Vagina (tissue), 2 donors: ENCODE results near the gene CRADD. TPM values are rescaled to one million over a fixed set of nuclear protein-coding genes. Genes with fewer than 3 reads are reported as not detected.

Experiments used
- DNase-seq, 2 donors: peaks; one replicate each; pipeline ENCODE4 v3.0.0-alpha.2; 2017; ENCODE audit errors: extremely low spot score in 2 of 2
- H3K27ac ChIP-seq: fragments of 200-600 bp; sonication (generic); one replicate; pipeline ENCODE4 v1.5.1; 2019
- H3K27me3 ChIP-seq: fragments of 200-600 bp; sonication (generic); one replicate; pipeline ENCODE4 v1.5.1; 2019
- H3K36me3 ChIP-seq, 2 donors: fragments of 200-600 bp; sonication (generic); one replicate each; pipeline ENCODE4 v1.5.1; 2017 to 2019
- H3K4me1 ChIP-seq: fragments of 200-600 bp; sonication (generic); one replicate; pipeline ENCODE4 v1.5.1; 2019
- H3K4me3 ChIP-seq, 2 donors: fragments of 200-600 bp; sonication (generic); 1 replicate in 1 of 2; 2 replicates in 1 of 2; pipeline ENCODE4 v1.5.1; 2016 to 2019
- H3K9me3 ChIP-seq: fragments of 200-600 bp; sonication (generic); one replicate; pipeline ENCODE4 v1.5.1; 2019
- POLR2A ChIP-seq, 2 donors: fragments of 450-650 bp; IDR thresholded peaks; one replicate each; pipeline ENCODE4 v1.6.1; 2017; ENCODE audit warnings: antibody characterized with exemption in 2 of 2, mild to moderate bottlenecking in 2 of 2, moderate library complexity in 2 of 2
- POLR2AphosphoS5 ChIP-seq, 2 donors: sonication (generic); formaldehyde crosslinking; IDR thresholded peaks; one replicate each; pipeline ENCODE4 v1.9.0; 2017; ENCODE audit warnings: antibody characterized with exemption in 2 of 2, mild to moderate bottlenecking in 2 of 2, low read depth in 1 of 2; ENCODE audit not compliant: insufficient read depth in 1 of 2
- intact Hi-C: fragments of 100-400 bp; cut with DNase I; formaldehyde crosslinking; loops from one replicate; pipeline ENCODE4 v1.15.1; 2023
- total RNA-seq: library from RNA; depleted of rRNA; stranded (reverse); fragments of >200 nt; gene quantifications from one replicate; pipeline ENCODE4 v1.2.3, GENCODE V29; 2016
- TF ChIP-seq, protein P1 (sequence below), 3 experiments: fragments of 450-650 bp in 2 of 3; fragments of 200-600 bp in 1 of 3; sonication (generic) in 1 of 3; IDR thresholded peaks; one replicate each; pipeline ENCODE4 v1.5.1; 2017 to 2019; ENCODE audit warnings: antibody characterized with exemption in 3 of 3, mild to moderate bottlenecking in 2 of 3, moderate library complexity in 2 of 3

CRADD gene
- total RNA-seq, 1 donor from 2014 or later: 40.8 TPM

- intact Hi-C loops: loop anchor here (10.0 kb wide), 2 partner anchors 74 to 244 kb away; partner anchors contain the start of gene SOCS2
- TF ChIP-seq POLR2A (IDR thresholded peaks at IDR 0.05) (no peak), POLR2AphosphoS5 (IDR thresholded peaks at IDR 0.05; ENCODE audit: insufficient read depth in 1 of 2, low read depth in 1 of 2) (peak; percentile 30 to 90)
- TF ChIP-seq, protein P1, sequence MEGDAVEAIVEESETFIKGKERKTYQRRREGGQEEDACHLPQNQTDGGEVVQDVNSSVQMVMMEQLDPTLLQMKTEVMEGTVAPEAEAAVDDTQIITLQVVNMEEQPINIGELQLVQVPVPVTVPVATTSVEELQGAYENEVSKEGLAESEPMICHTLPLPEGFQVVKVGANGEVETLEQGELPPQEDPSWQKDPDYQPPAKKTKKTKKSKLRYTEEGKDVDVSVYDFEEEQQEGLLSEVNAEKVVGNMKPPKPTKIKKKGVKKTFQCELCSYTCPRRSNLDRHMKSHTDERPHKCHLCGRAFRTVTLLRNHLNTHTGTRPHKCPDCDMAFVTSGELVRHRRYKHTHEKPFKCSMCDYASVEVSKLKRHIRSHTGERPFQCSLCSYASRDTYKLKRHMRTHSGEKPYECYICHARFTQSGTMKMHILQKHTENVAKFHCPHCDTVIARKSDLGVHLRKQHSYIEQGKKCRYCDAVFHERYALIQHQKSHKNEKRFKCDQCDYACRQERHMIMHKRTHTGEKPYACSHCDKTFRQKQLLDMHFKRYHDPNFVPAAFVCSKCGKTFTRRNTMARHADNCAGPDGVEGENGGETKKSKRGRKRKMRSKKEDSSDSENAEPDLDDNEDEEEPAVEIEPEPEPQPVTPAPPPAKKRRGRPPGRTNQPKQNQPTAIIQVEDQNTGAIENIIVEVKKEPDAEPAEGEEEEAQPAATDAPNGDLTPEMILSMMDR (IDR thresholded peaks at IDR 0.05): no peak
- Histone ChIP-seq H3K27ac (peak overlapping the region; percentile 76), H3K4me1 (peaks cover 44% of the 10 kb centered on the region), H3K36me3 (no peaks in the 10 kb centered on the region), H3K4me3 (no peak overlapping the region), H3K27me3 (no peaks in the 10 kb centered on the region), H3K9me3 (no peaks in the 10 kb centered on the region)
- DNase-seq: peak in 1 of 2 donors; percentile 96
Observed at GRCh38 chr12:93819050-93819491, 141.9 kb downstream of the CRADD start.

DNA sequence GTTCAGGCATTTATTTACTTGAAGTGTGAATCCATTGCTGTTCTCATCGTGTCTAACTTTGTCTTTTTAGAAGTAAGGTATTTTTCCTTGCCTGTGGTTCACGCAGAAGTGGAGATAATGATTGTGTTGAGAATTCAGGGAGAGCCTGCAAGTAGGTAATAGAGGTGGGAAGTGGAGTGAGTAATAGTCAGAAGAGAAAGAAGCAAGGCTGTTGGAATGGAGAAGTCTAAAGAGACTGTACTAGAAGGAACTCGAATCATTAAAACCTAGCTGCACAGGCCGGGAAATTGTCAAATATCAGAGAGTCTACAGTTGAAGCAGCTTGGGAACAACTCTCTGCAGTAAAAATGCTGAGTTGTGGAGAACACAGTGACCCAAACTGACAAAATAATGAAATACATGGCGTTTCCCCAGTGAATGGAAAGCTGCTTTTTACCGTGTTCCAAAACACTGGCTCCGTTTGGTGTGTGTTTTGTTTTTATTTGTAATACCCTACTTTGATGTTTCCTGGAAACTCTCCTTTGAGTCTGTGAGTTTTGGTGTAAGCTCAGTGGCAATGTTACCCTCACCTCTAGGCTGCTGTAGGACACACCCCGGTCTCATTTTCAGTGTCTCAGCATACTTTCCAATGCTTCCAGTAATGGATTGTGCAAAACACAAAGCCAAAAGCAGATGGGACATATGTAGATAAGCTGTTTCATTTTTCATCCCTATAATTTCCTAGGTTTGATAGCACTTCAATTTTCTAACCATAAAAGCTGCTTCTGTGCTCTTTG is 146.6 kb downstream of the CRADD start:
- peaks cover 55% of the 10 kb centered on the region for H3K4me1 ChIP-seq

DNA sequence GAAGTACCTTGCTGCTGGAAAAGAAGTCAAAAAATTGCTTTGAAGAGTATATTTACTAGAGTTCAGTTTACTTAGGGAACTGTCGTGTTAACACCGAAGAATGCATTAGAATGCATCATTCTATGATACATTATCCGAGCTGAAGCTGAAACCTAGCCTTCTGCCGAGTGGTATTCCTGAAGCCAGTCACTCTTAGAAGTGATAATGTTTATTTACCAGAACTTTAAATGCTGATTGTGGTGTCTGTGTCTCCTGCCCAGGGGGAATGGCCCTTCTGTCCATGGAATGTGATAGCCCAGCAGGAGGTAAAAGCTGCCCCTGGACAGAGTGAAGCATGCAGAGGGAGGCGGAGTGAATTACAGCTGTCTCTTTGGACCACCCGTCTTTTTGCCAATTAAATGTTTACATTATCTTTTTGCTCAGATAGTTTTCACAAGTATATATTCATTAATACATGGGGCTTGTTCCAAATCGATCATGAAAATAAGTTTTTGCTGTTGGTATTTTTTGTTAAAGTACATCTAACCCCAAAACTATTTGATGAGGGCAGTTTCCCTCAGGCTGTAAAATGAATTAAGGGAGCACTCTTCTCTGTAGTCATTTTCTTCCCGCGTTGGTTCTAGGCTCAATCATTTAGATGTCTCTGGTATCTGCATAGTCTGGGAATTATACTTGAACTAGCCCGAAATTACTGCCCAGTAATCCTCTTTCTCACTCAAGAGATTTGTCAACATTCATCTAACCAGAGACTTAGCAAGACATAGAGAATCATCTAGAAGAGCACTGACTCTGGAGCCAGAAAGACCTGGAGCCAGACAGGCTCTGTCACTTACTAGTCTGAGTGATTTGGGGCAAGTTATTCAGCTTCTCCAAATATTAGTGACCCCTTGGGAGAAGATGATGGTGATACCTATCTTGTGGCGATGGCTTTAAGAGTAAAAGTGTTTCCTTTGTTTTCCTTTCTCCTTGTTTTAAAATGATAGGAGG is 147.6 kb downstream of the CRADD start:
- intact Hi-C loops: no loop called here
- Histone ChIP-seq H3K9me3 (no peaks in the 10 kb centered on the region), H3K27ac (peak overlapping the region; percentile 58), H3K4me3 (no peak overlapping the region), H3K4me1 (peaks cover 46% of the 10 kb centered on the region), H3K27me3 (no peaks in the 10 kb centered on the region), H3K36me3 (no peaks in the 10 kb centered on the region)
- TF ChIP-seq POLR2AphosphoS5 (IDR thresholded peaks at IDR 0.05; ENCODE audit: insufficient read depth in 1 of 2, low read depth in 1 of 2): no peak
- no peak for TF ChIP-seq POLR2A (IDR thresholded peaks at IDR 0.05)
- TF ChIP-seq, protein P1 (IDR thresholded peaks at IDR 0.05): no peak
- peak in 1 of 2 donors; percentile 74 for DNase-seq

More for the DNA sequence above, 146.6 kb downstream of the CRADD start:
- Histone ChIP-seq H3K9me3 (no peaks in the 10 kb centered on the region), H3K4me3 (no peak overlapping the region), H3K27me3 (no peaks in the 10 kb centered on the region), H3K36me3 (no peaks in the 10 kb centered on the region), H3K27ac (peak overlapping the region; percentile 58)
- TF ChIP-seq POLR2AphosphoS5 (IDR thresholded peaks at IDR 0.05; ENCODE audit: insufficient read depth in 1 of 2, low read depth in 1 of 2) (no peak), POLR2A (IDR thresholded peaks at IDR 0.05) (no peak)
- TF ChIP-seq, protein P1 (IDR thresholded peaks at IDR 0.05): no peak
- intact Hi-C loops: no loop called here
- peak in 1 of 2 donors; percentile 67 for DNase-seq

- TF ChIP-seq POLR2A (IDR thresholded peaks at IDR 0.05) (no peak), POLR2AphosphoS5 (IDR thresholded peaks at IDR 0.05; ENCODE audit: insufficient read depth in 1 of 2, low read depth in 1 of 2) (no peak)
- TF ChIP-seq, protein P1 (IDR thresholded peaks at IDR 0.05): no peak
- H3K9me3 ChIP-seq: no peaks in the 10 kb centered on the region
- H3K4me1 ChIP-seq: peaks cover 42% of the 10 kb centered on the region
- no peaks in the 10 kb centered on the region for H3K27me3 ChIP-seq
- DNase-seq: peak in 1 of 2 donors; percentile 85
- H3K36me3 ChIP-seq: no peaks in the 10 kb centered on the region
- peak overlapping the region; percentile 58 for H3K27ac ChIP-seq
- peak overlapping the region in 1 of 2 donors; percentile 7 for H3K4me3 ChIP-seq
- intact Hi-C loops: no loop called here
Observed at GRCh38 chr12:93825501-93825888, 148.3 kb downstream of the CRADD start.
